Dermis microvascular lymphatic vessel endothelial cell (primary cell): ENCODE results near the gene MGAT5. TPM values are rescaled to one million over a fixed set of nuclear protein-coding genes. Genes with fewer than 3 reads are reported as not detected.

Source experiments
- DNase-seq, 2 donors: peaks; one replicate each; pipeline versions ENCODE4 v3.0.0 to v3.0.0-alpha.2; 2010; ENCODE audit warnings: low read depth in 2 of 2
- total RNA-seq: library from RNA; depleted of rRNA; stranded (reverse); fragments of >200 nt; gene quantifications from 2 replicates; pipeline ENCODE4 v1.2.1, GENCODE V29; 2014

The MGAT5 gene
- total RNA-seq, 1 donor from 2014 or later, result 82.4 TPM

DNA sequence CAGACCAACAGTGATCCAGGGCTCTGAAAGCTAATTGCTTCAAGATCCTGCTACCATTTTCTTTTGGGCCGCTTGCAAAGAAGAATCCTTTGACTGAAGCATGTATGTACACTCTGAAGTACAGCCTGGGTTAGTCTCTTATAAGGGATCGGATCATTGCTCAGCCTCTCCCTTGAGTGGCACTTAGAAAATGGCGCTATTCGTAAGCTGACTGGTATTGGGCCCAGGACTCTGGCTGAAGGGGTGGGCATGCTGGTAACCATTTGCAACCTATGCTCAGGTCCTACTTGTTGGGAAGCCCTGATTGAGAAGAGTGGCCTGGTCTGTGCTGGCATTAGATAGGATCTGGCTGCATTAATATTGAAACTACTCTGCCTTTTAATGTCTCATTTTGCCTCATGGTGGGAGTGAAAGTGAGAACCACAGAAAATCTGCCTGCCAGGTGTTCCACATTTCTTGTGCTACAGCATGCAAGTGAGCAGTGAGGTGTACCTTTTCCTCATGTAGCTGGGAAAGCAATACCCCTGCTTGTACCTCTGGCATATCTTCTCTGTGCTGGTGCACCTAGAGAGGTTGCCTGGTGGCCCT, 661 bp upstream of the MGAT5 start:
- DNase-seq, result no peak

DNA sequence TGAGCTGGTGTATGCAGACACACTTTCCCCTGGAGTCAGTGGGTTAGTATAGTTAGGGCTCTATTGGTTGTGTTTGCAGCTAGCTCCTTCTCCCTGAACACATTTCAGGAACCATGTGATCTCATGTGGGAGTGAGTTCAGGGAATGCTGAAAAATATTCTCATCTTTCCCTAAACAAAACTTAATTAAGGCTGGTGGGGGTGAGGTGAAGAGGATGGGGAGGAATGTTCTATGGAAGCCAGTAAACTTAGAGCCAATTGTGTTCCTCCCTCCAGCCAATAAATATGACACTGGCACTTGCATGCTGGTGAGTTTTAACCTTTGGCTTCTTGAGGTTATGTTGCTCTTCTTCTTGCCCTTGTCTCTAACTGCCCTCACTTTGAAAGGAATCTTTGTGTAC, 952 bp downstream of the MGAT5 start:
- no peak for DNase-seq

DNA sequence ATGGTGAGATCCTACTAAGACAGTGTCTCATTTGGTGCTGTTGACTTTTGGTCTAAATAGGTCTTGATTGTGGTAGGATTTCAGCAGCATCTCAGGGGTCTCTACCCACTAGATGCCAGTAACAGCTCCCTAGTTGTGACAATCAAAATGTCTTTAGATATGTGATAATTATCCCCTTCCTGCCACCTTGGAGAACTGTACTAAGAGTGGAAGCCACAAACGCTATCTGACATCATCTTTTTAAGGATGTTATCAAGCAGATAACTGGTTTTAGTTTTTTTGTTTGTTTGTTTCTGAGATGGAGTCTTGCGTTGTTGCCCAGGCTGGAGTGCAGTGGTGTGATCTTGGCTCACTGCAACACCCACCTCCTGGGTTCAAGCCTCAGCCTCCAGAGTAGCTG, 3.1 kb downstream of the MGAT5 start:
- DNase-seq, result no peak

DNA sequence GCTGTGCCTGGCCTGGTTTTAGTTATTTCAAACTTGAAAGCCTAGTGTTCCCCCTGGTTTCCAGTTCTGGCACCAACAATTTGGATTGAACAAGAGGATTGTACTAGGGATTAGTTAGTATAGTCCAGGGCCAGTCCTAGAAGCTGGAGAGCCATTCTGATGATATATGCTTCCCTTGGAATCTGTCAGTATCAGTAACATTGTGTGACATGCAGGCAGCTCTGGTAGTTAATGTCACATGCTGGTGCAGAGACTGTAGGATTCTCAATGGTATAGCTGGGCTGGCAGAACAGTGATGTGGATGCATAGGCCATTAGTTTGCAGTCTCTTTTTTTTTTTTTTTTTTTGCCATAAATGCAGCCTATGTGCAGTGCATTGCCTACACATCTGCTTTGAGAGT, 3.6 kb downstream of the MGAT5 start:
- no peak for DNase-seq

DNA sequence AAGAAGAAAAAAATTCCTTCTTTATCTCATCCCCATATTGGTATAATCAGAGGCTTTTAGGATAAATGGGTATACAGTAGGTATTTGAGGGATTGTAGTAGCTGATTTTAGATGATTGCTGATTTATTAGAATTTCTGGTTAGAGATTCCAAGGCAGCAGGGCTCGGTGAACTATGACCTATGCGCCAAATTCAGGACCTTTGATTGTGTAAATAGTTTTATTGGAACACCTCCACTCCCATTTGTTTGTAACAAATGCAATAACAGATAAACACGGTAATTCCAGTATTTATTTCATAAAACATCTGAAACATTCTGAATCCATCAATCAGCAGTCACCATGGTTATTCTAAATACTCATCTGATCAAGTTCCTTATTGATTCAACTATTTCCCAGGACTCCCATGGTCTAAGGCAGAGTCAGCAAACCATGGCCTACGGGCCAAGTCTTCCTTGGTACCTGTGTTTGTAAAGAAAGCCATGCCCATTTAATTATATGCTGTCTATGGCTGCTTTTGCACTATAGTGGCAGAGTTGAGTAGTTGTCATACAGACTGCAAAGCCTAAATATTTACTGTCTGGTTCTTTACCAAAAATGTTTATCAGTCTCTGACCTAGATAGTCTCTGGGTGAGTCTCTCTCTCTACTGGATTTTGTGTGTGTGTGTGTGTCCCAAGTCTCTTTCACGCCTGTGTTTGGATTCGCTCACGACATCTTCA, 4.3 kb downstream of the MGAT5 start:
- no peak for DNase-seq

DNA sequence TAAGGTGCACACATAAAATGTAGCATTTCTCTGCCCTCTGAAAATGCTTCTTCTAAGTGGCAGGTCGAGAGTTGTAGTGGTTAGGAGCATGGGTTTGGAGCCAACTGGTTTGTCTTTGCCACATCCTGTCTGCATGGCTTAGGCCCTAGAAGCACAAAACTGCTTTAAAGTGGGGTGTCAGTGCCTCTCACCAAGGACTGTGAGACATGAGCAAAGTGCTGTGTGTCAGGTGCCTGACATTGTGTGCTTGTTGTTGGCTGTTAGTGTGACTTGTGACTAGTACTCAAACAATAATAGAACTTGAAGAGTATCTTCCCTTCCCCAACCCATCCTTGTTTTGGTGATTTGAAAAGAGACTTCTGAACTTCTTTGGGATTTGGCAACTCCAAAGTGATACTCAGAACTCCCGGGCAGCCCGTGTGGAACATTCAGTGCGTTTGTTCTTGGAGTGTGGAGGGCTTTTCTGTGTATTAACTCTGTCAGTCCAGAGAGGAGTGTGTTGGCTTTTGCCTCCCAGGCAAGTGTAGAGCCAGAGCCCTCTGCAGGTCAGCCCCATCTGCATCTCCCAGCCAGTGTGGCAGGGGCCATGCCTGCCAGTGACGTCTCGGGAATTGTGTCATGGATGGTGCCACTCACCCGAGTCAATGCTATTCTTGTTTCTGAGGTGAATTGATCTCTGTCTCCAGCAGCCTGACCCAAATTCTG, 5.0 kb downstream of the MGAT5 start:
- no peak for DNase-seq

DNA sequence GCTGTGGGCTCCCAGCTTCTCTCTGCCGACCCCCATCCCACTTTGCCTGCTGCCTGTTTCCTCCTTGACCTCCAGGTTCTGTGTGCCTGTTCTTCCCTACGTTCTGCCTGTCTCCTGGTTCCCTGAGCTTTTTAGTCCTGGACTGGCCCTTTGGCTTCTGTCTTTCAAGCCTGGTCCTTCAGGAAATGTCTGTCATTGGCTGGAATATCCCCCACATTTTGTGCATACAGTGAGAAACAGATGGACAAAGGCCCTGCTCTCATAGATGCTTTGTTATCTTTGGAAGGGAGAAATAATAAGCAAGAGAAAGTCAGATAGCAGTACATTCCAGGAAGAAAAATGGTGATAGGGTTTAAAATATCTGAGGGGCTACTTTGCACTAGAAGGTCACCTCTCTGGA, 5.7 kb downstream of the MGAT5 start:
- peak; percentile 34 to 70 for DNase-seq

DNA sequence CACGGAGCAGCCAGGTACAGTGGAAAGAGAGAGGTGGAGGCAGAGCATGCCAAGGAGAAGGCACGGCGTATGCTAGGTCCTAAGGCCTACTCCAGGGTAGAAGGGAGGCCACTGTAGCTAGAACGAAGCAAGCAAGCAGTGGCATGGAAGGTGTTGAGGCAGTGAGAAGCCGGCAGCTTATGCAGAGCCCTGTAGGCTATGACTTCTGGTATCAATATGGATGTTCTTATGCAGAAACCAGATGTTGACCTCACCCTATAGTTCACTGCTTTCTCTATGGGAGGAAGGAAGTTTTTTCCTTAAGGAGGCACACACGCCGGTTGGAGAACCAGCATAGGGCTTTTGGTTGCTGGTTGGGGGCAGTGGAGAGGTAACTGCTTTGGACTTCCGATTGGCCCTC, 6.1 kb downstream of the MGAT5 start:
- no peak for DNase-seq

DNA sequence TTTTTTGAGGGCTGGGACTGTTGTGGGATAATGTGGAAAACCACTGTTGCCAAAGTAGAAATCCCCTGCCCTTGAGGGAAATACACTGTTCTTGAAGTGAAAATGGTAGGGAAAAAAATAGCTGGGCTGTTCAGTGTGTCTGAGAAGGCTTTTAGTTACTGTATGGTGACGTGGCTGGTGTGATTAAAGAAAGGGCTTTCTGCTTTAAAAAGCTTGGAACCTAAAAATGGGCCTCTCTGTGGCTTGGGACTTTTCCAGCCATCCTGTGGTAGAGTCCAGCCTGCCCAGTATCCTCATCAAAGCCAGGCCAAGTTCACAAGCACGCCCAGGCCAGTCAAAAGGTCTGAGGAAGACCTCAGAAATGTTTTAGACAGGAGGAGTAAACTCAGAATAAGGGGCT, 6.8 kb downstream of the MGAT5 start:
- no peak for DNase-seq

DNA sequence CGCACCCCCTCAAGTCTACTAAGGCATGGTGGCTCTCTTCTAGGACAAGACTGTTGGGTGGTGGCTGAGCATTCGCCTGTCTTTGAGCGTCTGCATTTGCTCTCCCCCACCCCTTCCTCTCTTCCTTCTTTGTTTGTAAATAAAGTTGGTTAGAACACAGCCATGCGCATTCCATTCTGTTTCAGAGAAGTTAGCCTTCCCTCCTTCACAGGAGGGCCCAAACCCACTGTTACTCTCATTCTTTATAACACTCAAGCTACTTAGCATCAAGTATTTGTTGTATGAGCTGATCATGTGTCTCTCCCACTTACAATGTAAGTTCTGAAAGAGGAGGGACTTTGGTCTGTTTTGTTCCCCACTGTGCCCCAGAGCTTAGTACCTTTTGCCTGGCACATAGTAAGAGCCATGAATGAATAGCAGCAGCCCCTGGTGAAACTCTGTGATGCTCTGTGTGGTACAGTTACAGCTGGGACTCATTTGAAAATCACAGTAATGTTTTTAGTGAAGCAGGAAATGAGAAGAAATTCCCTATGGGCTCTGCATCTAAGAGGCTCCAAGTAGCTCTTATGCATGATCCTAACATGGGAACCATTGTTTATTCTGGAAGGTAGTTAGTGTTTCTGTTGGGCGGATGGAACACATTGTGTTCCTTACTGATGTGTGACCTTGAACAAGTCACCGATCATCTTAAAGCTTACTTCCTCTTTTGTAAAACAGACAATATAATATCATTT, 7.7 kb downstream of the MGAT5 start:
- DNase-seq, result peak in 1 of 2 donors; percentile 75

DNA sequence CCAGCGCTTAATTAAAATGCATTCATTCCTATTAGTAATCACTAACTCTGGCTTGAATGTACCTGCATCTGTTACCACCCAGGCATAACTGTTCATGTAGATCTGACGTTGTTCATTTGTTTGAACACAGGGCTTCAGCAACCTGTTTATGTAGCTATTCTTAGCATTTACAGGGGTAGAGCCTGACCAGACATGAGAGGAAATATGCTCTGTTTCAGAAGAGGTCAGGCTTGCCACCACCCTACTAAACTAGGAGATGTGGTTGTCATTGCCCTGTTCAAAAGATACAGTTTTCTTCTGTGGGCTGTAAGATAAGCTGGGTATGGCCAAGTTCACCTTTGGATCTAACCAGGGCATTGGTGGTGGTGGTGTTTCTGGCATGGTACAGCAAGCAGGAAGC, 8.8 kb downstream of the MGAT5 start:
- no peak for DNase-seq

DNA sequence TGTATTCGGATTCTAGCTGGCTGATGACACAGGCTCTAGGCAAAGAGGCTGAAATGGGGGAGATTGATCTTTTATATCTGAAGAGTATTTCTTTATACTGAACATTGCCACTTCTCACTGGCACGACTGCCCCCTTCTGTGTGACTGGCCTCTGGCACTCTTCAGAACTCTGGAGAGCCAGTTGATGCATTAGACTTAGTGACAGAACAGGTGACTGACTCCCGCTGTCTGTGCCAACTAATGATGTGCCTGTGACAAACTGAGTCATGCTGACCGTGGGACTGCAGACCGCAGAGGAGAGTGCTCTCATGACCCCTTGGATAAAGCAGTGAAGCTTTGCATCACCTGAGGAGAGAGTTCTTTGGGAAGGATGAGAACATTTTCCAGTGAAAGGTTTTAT, 14.4 kb downstream of the MGAT5 start:
- peak in 1 of 2 donors; percentile 48 for DNase-seq

DNA sequence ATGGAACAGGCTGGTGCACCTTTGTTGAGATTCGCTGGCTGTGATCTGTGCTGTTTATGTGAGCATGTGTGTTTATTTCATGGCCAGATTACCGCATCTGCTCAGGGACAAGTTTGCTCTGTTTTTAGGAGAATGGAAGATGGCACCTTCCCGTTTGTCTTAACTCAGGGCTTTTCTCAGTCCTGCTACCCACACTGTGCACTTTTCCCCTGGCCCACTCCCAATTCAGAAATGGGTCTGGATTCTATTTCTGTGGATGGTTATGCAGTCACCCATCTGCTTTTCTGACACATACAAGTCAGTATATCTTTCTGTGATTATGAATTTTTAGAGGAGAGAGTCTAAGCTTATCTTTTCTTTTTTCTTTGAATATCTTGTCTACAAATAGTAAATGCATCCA, 15.4 kb downstream of the MGAT5 start:
- DNase-seq, result no peak

DNA sequence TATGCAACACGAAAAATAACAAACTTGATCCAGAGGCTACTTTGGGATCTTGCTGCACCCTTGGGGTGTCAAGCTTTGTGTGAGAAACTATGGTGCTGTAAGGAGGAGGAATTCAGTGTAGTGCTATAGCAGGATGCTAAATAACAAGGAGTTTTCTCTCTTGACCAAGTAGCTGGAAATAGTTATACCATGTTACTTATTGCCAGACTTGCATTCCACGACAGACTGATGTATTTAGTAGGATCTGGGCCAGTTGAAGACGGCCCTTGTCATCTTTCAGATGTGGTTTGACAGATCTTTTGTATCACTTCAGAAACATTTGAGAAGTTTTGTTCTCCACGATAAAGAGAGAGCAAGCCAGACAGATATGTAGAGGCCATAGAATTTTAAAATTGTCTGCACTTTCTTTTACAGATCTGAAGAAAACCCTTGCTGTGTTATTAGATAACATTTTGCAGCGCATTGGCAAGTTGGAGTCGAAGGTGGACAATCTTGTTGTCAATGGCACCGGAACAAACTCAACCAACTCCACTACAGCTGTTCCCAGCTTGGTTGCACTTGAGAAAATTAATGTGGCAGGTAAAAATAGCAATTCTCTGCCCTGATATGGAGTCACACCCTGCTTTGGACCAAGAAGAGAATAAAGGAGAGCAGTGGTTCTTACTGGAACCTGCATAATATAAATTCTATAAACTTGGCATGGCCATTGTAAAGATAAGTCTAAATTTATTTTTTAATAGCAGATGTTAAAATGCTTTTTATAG, 16.3 kb downstream of the MGAT5 start:
- DNase-seq, result no peak

DNA sequence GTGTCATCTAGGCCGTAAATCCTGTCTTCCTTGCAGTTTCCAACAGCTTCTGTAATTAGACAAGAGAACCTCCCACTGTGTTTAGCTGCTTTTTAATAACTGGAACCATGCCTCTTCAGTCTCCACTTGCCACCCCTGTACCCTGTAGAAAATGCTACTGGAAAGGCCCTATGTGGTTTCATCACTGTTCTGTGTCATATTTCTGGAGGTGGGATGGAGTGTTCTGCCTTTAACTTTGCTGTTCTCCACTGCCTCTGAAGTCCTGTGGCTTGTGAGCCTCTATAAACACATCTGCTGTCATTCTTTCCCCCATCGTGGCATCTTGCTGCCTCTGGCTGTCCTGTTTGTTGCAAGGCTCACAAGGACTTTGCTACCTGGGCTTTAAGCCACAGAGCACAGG, 17.9 kb downstream of the MGAT5 start:
- DNase-seq, result no peak

DNA sequence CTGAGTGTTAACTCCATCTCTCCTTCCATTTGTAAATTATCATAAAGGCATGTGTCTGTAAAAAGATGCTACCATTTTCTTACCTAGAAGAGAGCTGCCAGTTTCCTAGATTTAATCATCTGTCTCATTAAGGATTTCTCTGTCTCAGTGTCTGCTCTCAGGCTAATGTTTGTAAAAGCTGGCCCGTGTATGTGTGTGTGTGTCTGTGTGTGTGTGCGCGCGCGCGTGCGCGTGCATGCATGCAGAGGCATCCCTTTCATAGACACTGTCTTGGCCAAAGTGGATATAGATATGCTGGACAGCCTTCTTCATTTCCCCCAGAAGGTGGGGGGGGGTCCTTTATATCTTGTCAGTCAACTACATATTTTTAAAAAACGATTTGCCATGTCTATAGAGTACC, 18.9 kb downstream of the MGAT5 start:
- no peak for DNase-seq

DNA sequence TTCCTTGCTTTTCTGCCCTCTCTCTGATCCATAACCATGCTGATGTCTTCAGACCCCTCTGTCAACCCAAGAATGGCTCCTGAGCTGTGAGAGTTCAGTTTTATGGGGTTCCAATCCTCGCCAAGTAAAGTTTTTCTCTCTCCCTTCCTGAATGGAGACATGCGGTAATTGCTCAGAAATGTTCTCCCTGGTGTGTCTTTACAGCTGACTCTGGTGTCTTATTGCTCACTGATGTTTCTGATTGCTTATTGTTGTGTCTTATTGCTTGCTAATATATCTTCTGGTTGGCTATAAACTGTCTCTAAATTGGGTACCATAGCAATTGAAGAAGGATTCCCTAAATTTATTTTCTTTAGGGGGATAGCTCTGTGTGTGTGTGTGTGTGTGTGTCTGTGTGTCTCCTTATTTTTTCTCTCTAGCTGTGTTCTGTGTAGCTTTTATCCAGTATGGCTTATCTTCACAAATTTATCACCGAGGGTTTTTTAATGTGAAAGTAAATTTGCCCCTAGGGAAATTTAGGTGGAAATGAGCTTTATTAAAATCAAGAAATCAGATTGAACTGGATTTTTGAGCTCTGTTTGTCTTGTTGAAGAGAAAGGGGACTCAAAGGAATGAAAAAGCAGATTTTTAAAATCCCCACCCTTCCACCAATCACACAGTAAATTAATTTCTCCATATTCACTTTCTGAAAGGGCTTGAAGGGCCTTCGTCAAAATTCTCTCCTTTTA, 19.5 kb downstream of the MGAT5 start:
- DNase-seq, result no peak

DNA sequence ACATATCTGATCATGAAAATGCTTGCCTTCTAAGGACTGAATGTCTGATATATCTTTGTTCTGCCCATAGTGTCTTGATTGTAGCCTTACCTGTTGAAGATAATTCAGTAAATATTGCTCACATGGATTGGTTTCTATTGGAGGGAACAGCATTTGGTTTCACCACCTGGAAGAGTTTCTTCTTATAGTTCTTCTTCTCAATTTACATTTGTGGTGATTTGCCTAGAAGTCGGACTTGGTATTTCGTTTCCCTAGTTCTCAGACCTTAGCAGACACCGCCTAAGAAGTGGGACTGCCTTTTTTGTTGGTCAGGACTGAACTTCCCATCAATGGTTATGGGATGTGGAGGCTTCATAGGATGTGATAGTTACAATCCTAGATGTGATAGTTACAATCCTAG, 20.2 kb downstream of the MGAT5 start:
- no peak for DNase-seq

DNA sequence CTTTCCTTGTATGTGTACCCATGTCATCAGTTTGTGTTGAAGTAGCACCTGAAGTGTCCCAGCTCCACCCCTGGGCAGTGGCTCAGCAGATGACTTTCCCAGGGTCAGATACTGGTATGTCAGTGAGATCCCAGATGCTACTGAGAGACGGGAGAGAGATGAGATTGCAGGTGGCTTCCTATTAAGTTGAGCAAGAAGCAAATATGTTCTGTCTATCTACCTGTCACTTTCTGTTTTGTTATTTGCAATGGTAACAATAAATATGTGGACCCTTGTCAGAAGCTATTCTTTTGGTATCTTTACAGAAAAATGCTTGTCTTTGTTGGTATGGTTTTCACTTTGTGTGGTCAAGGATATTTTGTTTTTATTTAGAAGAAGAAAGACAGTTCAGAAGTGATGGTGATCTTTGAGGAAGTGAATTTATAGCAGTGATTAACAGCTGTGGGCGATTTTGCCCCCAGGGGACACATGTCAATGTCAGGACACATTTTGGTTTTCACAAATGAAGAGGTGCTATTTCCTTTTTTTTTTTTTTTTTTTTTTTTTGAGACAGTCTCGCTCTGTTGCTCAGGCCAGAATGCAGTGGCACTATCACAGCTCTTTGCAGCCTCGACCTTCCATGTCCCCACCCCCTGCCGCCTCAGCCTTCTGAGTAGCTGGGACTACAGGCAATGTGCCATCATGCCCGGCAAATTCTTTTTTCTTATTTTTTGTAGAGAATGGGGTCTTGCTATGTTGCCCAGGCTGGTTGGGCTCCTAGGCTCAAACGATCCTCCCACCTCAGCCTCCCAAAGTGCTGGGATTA, 21.4 kb downstream of the MGAT5 start:
- DNase-seq, result no peak
